SHP77 treated with DMSO at 0.1 percent for 48 hours (cell line): ENCODE measurements around the gene RUNX1.

Experiments used
- DNase-seq: peaks from one replicate; lab custom pipeline; 2025; lab: John Stamatoyannopoulos, UW

Gene RUNX1

GRCh38 chr21:35048706-35049617 lies at the start of gene RUNX1:
RUNX1 (minus strand) TSS chr21:35049302.
- DNase-seq, result no peak

DNA sequence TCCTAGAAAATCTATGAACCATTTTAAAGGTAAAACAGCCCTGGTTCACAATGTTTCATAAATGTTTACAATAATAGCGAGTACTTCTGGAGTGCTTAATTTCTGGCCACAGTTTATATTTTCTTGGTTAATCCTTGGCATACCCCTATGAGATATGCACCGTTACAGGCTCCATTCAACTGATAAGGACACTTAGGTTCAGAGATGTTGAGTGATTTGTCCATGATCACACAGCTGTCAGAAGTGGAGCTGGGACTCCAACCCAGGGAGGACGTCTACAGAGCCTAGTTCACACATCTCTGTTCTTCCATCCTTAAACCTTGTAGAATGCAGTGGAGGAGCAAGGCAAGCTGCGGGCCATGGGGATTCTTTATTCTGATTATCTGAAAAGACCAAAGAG lies 48.4 kb upstream of the RUNX1 start:
- no peak for DNase-seq

DNA sequence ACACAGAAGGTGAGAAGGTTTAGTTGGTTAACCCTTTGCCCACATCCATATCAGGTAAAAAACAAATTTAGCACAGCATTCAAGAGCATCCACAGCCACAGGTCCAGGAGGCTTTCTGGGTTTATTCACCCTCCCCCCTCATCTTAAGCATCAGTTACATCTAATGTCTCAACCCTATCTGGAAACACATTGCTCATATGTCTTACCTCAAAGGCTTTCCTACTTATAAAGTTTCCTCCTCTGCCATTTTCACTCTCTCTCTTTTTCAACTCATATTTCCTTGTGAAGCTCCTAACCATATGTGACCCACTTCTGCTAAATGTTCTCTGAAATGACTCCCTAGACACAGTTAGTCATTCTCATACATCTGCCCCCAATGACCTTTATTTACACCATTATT lies 47.9 kb upstream of the RUNX1 start:
- no peak for DNase-seq

DNA sequence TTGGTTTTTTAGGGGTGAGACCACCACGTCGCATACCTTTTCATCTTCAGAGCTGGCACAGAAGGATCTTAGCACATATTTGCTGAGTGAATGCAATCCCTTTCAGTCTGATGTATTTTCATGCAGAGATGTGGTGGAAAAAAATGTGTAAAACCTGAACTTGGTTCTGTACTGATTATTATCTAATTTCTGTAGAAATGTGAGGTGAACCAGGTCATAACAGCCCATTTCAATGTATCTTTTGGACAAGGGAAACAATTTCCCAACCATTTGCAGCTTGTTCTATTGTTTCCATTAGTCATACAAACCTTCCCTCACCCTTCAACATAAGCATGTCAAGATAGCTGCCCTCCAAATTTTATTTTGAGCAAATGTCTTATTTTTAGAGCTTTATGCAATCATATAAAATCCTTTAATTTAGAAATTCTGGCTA lies 46.8 kb upstream of the RUNX1 start:
- no peak for DNase-seq

GRCh38 chr21:35093514-35093913 lies 44.4 kb upstream of the RUNX1 start:
- no peak for DNase-seq

DNA sequence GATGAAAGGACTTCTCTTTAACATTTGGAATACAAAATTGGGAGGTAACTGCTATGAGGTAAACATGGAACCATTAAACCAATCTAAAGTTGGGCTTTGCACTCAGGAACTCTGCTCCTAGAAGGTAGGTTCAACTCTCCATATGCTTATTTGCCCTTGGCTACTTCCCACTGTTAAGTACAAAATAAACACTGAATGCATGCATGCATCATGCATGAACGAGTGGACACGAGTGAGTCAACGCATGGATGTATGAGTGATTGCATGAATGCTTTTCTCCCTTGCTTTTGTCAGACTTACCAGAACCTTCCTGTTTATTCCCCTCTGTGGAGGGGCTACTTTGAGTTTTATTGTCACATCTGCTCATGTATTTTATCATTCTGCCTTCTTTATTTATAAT lies 42.4 kb upstream of the RUNX1 start:
- no peak for DNase-seq

- DNase-seq, result no peak
Measured at GRCh38 chr21:35090403-35090802, 41.3 kb upstream of the RUNX1 start.

DNA sequence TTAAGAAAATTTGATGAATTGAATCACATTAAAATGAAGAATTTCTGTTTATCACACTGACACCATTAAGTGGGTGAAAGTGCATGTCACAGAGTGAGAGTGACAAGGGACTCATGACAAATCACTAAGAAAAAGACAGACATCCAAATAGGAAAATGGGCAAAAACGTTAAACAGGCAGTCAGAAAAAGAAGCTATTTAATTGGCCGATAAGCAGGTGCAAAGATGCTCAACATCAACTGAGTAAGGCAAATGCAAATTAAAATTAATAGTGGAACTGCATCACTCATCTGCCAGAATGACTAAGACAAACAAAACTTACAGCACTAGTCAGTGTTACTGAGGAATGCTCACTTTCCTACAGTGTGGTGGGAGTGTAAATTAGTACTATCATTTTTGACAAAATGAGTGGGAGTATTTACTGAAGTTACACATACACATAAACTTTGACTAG lies 39.2 kb upstream of the RUNX1 start:
- DNase-seq, result no peak

- DNase-seq, result no peak
Measured at GRCh38 chr21:35086357-35086756, 37.3 kb upstream of the RUNX1 start.

- DNase-seq, result no peak
Measured at GRCh38 chr21:35084869-35085268, 35.8 kb upstream of the RUNX1 start.

GRCh38 chr21:35083246-35083645 lies 34.1 kb upstream of the RUNX1 start:
- no peak for DNase-seq

DNA sequence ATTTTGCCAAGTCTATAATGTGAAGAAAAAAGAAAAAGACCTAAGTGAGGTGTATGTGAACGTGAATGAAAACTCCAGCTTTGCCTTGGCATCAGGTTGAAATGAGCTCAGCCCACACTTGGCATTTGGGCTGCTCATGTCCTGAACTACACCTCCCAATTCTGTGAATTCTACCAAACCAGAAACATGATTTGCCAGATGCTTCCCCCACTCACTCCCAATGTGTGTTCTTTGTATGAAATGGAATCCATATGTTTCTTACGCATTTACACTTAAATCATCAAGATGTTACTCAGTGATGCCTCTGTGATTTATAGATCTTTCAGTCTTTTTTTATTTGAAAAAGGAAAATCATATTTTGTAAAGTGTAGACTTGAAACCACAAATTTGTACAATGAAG lies 32.8 kb upstream of the RUNX1 start:
- DNase-seq, result no peak

GRCh38 chr21:35079181-35079580 lies 30.1 kb upstream of the RUNX1 start:
- no peak for DNase-seq

DNA sequence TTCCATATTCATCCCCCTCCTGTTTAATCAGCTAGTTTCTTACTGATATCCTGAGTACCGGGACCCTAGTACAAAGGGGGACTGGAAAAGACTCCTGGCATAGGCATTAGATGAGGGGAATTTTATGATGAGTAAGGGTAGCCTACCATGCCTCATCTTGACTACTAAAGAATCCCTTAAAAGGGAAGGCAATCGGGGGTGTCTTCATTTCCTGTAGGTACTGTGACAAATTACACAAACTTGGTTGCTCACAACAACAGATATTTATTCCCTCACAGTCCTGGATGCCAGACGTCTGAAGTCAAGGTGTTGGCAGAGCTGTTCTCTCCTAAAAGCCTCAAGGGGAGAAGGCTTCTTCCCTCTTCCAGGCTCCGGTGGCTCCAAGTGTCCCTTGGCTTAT lies 28.9 kb upstream of the RUNX1 start:
- DNase-seq, result no peak

GRCh38 chr21:35077466-35077865 lies 28.4 kb upstream of the RUNX1 start:
- DNase-seq, result no peak

GRCh38 chr21:35075546-35075945 lies 26.4 kb upstream of the RUNX1 start:
- DNase-seq, result no peak

DNA sequence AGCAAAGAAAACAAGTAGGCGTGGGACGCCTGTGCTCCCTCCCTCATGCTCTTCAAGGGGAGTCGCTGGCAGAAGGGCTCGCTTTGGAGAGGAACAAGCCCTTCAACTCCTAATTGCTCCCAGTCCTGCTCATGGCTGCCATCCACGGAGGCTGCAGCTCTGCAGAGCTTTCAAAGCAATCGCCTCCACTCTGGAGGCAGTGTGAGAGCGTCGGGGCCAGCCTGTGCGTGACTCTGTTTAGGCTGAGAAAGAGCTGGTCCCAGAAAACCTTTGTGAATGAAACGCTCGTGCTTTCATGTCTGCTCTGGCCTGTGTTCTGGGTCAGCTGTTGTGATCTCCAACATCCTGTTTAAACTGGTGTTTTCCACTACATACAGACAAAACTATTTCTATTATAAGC lies 23.9 kb upstream of the RUNX1 start:
- DNase-seq, result no peak

GRCh38 chr21:35072557-35072956 lies 23.5 kb upstream of the RUNX1 start:
- DNase-seq, result no peak

GRCh38 chr21:35071347-35071746 lies 22.2 kb upstream of the RUNX1 start:
- no peak for DNase-seq

DNA sequence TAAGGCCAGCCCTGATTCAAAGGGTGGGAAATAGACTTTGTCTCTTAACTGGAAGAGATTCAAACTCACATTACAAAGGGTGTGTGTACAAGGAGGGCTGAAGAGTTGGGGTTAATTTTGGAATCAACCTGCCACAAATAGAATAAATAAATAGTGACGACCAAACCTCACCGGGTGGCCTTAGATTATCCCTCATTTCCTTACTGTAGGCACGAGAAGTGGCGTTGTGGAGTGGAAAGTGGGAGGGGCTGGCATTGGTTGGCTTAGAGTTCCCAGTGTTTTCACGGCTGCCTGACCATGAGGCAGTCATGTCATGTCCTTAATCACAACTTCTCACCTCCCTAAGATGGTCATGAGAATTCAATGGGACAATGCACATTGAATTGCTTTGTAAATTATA lies 21.3 kb upstream of the RUNX1 start:
- DNase-seq, result no peak

GRCh38 chr21:35066824-35067223 lies 17.7 kb upstream of the RUNX1 start:
- no peak for DNase-seq

GRCh38 chr21:35063428-35064172 lies 14.5 kb upstream of the RUNX1 start:
- DNase-seq, result no peak

GRCh38 chr21:35062016-35062415 lies 12.9 kb upstream of the RUNX1 start:
- no peak for DNase-seq
